RWPE2 (cell line): Measurements from ENCODE around the gene RAPGEF2.

Source experiments
- ATAC-seq: fragments of 200-7000 bp; cut with Tn5 transposase; 3 replicates; pipeline ENCODE4 v1.9.1; 2021; ENCODE audit warnings: low read depth
- DNase-seq: peaks from one replicate; pipeline ENCODE4 v3.0.0-alpha.2; 2020; ENCODE audit warnings: low spot score
- H3K27ac ChIP-seq: fragments of 450-650 bp; 2 replicates; pipeline ENCODE4 v1.5.1; 2017; ENCODE audit warnings: mild to moderate bottlenecking; ENCODE audit not compliant: poor library complexity, severe bottlenecking
- H3K27me3 ChIP-seq: fragments of 250-450 bp; sonication (Bioruptor Pico); 2 replicates; pipeline ENCODE4 v1.5.1; 2021; ENCODE audit warnings: mild to moderate bottlenecking, moderate library complexity; ENCODE audit not compliant: insufficient read depth, poor library complexity, severe bottlenecking
- H3K36me3 ChIP-seq: fragments of 250-450 bp; sonication (Bioruptor Pico); 2 replicates; pipeline ENCODE4 v1.5.1; 2020; ENCODE audit warnings: low read depth, mild to moderate bottlenecking, moderate library complexity
- H3K4me1 ChIP-seq: fragments of 250-450 bp; sonication (Bioruptor Pico); 2 replicates; pipeline ENCODE4 v1.5.1; 2021; ENCODE audit warnings: mild to moderate bottlenecking, moderate library complexity; ENCODE audit not compliant: insufficient read depth, poor library complexity, severe bottlenecking
- H3K4me3 ChIP-seq: fragments of 250-450 bp; sonication (Bioruptor Pico); 2 replicates; pipeline ENCODE4 v1.5.1; 2021; ENCODE audit warnings: mild to moderate bottlenecking, moderate library complexity; ENCODE audit not compliant: severe bottlenecking
- H3K9me3 ChIP-seq: fragments of 250-450 bp; sonication (Bioruptor Pico); 2 replicates; pipeline ENCODE4 v1.5.1; 2021; ENCODE audit warnings: mild to moderate bottlenecking, moderate library complexity; ENCODE audit not compliant: severe bottlenecking
- TF ChIP-seq, protein P1 (sequence below): fragments of 450-650 bp; IDR thresholded peaks from one replicate; pipeline ENCODE4 v1.5.1; 2017; ENCODE audit warnings: mild to moderate bottlenecking, moderate library complexity; ENCODE audit not compliant: poor library complexity, severe bottlenecking

Gene RAPGEF2

DNA sequence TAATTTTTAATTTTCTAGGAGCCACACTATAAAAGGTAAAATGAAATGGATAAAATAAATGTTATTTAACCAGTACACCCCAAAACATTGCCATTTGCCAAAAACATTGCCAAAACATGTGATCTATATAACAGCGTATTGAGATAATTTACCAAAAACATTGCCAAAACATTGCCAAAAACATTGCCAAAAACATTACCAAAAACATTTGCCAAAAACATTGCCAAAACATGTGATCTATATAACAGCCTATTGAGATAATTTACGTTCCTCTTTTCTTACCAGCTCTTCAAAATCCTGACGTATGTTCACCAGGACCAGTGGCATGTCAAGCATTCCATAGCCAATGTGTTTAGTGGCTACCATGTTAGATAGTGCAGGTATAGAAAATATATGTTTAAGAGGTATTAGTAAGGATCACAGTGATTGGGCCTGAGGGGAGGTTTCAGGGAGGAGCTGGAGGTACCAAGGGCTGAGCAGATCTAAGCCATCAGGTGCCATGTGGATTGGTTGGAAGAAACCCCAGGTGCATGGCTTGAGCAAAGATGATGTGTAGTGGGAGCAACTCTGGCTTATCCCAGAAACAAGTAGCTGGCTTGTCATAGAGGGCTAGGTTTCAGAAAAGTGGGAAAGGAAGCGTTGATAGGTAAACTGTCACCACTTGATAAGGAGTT, 42.6 kb downstream of the RAPGEF2 start:
- TF ChIP-seq, protein P1, sequence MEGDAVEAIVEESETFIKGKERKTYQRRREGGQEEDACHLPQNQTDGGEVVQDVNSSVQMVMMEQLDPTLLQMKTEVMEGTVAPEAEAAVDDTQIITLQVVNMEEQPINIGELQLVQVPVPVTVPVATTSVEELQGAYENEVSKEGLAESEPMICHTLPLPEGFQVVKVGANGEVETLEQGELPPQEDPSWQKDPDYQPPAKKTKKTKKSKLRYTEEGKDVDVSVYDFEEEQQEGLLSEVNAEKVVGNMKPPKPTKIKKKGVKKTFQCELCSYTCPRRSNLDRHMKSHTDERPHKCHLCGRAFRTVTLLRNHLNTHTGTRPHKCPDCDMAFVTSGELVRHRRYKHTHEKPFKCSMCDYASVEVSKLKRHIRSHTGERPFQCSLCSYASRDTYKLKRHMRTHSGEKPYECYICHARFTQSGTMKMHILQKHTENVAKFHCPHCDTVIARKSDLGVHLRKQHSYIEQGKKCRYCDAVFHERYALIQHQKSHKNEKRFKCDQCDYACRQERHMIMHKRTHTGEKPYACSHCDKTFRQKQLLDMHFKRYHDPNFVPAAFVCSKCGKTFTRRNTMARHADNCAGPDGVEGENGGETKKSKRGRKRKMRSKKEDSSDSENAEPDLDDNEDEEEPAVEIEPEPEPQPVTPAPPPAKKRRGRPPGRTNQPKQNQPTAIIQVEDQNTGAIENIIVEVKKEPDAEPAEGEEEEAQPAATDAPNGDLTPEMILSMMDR: no peak
- Histone ChIP-seq H3K27ac (no peak overlapping the region), H3K4me1 (peaks cover 15% of the 10 kb centered on the region), H3K4me3 (no peak overlapping the region), H3K36me3 (no peaks in the 10 kb centered on the region), H3K27me3 (no peaks in the 10 kb centered on the region), H3K9me3 (no peaks in the 10 kb centered on the region)
- ATAC-seq: no peak
- no peak for DNase-seq

DNA sequence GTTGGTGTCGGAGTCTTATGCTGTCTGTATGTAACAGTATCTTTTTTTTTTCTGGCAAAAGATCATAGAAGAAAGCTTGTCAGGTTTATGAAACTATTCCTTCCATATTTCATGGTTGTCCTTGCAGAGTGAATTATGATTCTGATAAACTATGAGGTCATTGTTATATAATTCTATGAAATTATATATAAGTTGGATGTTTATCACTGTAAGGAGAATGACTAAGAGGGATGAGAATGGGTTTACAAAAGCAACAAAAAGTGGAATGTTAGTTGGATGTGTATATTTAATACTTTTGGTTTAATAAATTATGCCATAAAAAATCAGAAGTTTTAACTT, 43.1 kb downstream of the RAPGEF2 start:
- DNase-seq (no peak), ATAC-seq (no peak)
- no peaks in the 10 kb centered on the region for H3K27me3 ChIP-seq
- no peak overlapping the region for H3K4me3 ChIP-seq
- H3K27ac ChIP-seq: no peak overlapping the region
- TF ChIP-seq, protein P1: no peak
- peaks cover 15% of the 10 kb centered on the region for H3K4me1 ChIP-seq
- H3K9me3 ChIP-seq: no peaks in the 10 kb centered on the region
- no peaks in the 10 kb centered on the region for H3K36me3 ChIP-seq

DNA sequence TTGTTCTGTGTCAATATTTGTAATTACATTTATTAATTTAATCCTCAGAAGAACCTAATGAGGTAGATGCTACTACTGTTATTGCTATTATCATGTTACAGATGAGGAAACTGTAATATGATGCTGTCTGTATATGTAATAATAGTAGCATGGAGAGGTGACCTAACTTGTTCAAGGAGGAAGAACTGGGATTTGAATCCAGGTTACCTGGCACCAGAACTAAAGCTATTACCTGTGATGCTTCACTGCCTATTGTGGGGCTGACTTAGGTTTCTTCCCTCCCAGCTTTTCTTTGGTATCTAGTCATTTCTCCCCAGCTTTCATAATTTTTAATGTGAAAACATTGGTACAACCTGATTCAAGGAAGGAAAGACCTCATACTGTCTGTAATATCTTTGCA, 43.6 kb downstream of the RAPGEF2 start:
- no peak for DNase-seq

DNA sequence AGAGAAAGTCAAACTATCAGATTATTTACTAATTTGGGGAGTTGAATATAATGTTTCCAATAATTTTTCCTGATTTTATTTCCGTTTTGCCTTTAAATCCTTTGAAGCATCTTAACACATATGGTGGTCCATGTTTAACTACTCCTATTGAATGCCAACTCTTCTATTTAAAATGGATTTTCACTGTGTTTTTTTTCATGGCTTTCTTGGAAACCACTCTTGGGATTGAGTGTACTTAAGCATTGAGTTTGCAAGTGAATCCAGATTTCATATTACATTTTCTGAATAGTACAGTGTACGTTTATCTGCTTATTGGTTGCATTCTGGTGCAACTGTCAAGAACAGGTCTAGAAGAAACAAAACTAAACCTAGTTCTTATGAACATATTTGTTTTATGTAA, 45.6 kb downstream of the RAPGEF2 start:
- DNase-seq: no peak
- ATAC-seq: no peak
- Histone ChIP-seq H3K9me3 (no peaks in the 10 kb centered on the region), H3K27me3 (no peaks in the 10 kb centered on the region), H3K36me3 (no peaks in the 10 kb centered on the region), H3K27ac (no peak overlapping the region), H3K4me1 (peaks cover 7% of the 10 kb centered on the region), H3K4me3 (no peak overlapping the region)
- TF ChIP-seq, protein P1: no peak

More for the DNA sequence above, 43.6 kb downstream of the RAPGEF2 start:
- Histone ChIP-seq H3K9me3 (no peaks in the 10 kb centered on the region), H3K36me3 (no peaks in the 10 kb centered on the region), H3K27ac (no peak overlapping the region), H3K4me1 (peaks cover 15% of the 10 kb centered on the region), H3K4me3 (no peak overlapping the region), H3K27me3 (no peaks in the 10 kb centered on the region)
- TF ChIP-seq, protein P1: no peak
- ATAC-seq: peak; percentile 54

DNA sequence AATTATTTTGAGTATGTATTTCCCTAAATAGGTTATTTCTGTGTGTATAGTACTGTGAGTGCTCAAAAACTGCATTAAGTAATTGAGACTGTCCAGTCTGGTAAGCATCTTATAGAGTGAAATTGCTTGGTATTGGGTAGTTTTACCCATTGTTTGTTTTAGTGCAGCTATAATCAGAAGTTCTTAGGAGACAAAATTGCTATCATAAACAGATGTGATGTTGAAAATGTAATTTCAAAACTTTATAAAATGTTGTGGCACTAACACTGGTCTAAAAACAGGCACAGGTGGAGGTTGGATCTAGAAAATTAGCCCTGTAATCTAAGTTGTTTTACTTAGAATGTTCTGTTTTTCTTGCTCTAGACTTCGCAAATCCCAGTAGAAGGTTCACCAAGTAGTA, 46.8 kb downstream of the RAPGEF2 start:
- no peaks in the 10 kb centered on the region for H3K27me3 ChIP-seq
- TF ChIP-seq, protein P1: no peak
- DNase-seq: no peak
- H3K4me3 ChIP-seq: no peak overlapping the region
- H3K9me3 ChIP-seq: no peaks in the 10 kb centered on the region
- H3K4me1 ChIP-seq: peaks cover 7% of the 10 kb centered on the region
- ATAC-seq: no peak
- H3K27ac ChIP-seq: no peak overlapping the region
- no peaks in the 10 kb centered on the region for H3K36me3 ChIP-seq
